ENCODE results near the gene CLEC7A.

Gene CLEC7A

DNA sequence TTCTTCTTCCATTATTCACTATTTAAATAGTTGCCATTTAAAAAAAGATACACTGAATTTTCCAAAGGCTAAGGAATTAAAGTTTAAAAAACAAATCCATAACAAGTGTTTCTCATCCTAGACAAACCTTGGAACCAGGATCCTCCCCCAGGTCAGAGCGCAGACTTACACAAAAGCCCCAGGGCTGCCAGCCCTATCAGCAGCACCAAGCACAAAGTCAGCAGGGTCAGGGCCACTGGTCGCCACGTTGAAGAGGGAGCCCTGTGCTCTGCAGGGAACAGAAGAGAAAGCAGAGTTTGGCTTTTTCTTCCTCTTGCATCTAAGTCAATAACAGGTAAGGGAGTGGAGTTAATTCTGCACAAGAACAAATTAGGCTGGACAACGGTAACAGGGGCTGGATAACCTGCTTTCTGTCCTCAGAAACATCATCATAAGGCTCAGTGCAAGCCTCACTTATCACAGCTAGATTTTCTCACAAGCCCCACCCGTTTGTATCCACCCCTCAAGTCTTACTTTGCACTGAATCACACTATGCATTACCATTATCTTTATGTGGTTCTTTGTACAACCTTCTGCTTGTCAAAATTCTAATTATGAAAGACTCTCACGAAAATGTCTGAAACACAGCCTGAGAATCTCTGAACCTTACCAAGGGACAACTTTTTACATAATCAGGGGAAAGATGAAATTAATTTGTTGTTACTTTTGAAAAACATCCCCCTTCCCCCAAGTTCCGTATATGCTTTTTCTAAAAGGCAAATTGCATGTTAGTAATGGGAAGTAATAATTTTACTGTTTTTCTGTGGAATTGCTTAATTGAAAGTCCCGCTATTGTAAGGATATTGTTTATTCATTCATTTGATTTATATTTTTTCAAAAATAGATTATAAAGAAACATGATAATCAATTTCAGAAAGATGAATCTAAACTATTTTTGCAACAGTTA is 40.8 kb downstream of the CLEC7A start:
- no peak for DNase-seq

DNA sequence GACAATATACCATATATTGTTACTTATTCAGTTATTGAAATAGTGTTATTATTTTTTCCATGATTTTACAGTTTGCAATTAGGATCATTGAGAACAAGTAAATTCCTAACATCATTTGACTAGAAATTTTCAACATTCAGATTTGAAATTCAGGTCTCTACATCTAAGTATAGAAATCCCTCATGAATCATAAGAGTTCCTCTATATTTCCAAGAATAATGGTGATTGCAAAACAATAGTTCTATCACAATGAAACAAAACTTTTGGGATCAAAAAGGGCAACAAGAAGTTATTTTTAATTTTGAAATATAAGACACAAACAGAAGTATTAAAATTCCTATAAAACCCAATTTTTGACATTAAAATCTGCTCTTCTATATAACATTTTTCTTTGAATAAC is 42.0 kb downstream of the CLEC7A start:
- no peak for DNase-seq

DNA sequence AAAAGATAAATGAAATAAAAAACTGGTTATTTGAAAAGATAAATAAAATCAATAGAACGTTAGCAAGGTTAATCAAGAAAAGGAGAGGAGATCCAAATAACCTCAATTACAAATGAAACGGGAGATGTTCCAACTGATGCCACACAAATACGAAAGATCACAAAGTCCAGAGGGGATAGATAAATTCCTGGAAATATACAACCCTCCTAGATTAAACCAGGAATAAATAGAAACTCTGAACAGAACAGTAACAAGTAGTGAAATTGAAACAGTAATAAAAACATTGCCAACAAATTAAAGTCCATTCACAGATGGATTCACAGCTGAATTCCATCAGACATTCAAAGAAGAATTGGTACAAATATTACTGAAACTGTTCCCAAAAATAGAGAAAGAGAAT is 43.6 kb downstream of the CLEC7A start:
- DNase-seq: no peak

DNA sequence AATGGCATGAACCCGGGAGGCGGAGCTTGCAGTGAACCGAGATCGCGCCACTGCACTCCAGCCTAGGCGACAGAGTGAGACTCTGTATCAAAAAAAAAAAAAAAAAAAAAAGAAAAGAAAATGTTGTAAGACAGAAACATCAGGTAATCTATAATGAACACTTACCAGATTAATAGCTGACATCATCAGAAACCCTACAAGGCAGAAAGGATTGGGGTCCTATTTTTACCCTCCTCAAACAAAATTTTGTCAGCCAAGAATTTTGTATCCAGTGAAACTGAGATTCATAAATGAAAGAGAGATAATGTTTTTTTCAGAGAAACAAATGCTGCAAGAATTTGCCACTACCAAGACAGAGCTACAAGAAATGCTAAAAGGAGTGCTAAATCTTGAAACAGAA is 45.3 kb downstream of the CLEC7A start:
- DNase-seq: no peak

DNA sequence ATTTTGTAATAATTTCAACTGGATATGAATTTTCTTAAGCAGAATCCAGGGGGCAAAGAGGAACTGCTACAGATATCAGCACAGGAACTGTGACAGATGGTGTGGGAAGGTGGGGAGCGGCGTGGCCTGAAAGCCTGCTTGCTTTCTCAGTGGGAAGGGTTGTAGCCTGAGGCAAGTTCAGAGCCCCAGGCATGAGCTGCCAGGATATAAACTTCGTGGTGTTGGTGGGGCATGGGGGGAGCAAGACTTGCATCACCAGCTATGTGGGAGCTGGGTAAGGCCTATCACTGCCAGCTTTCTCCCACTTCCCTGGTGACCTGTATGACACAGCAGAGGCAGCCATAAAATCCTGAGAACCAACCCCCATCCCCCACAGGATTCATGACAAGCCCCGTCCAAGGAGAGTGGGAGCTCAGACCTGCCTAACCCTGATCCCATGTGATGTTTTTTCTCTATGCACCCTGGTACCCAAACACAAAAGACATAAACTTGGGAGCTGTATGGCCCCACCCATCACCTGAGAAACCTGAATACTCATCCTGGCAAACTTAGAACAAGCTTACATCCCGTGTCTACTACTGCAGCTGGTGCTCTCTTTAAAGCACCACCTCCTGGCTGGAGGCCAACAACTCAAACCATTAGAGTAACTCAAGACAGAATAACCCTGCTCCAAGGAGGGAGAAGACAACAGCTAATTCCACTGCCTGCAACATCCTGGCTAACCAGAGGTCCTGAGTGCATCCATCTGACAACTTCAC is 47.7 kb downstream of the CLEC7A start:
- DNase-seq: no peak

DNA sequence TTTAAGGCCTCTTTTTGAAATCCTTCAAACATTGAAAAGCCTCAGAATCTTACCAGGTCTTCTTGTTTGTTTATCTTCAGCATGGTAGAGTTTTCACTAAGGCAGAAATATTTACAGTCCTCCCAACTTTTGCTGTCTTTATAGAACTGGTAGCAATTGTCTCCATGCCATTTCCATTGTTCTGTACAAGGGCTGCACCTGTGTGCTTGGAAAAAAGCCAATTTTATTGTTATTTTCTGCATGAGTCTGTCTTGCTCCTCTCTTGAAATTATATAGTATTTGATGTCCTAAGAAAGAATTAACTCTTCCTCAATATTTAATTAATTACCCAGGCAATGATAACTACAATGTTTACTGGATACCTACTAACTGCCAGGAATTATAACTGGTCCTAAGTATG is 54.5 kb downstream of the CLEC7A start:
- no peak for DNase-seq

DNA sequence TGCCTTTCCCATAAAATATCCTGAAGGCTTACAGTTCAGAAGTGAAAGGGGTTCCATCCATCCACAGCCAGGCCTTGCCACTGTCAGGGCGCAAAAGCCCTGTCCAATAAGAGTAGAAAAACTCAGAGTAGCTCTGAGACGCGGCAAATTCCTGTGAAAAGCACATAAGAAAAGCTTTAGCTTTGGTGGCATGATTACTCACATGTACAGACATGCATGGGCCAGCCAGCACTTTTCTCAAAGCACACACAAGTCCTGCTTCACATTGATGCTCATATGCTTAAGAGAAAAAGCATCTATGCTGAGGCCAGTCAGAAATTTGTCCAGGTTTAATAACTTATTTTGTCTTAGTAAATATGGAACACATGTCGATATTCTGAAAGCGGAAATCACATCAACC is 56.7 kb downstream of the CLEC7A start:
- DNase-seq: no peak

DNA sequence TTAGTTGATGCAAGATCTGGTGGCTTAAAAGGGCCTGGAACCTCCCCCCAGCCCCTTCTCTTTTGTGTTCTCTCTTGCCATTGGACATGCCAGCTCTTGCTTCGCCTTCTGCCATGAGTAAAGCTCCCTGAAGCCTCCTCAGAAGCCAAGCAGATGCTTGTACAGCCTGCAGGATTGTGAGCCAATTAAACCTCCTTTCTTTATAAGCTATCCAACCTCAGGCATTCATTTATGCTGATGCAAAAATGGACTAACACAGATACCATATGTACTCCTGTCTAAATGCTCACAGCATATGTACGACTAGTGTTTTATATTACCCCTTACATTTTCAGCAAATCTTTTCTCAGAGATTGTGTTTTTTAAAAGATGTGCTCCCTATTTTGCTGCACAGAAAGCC is 57.9 kb downstream of the CLEC7A start:
- DNase-seq: no peak

DNA sequence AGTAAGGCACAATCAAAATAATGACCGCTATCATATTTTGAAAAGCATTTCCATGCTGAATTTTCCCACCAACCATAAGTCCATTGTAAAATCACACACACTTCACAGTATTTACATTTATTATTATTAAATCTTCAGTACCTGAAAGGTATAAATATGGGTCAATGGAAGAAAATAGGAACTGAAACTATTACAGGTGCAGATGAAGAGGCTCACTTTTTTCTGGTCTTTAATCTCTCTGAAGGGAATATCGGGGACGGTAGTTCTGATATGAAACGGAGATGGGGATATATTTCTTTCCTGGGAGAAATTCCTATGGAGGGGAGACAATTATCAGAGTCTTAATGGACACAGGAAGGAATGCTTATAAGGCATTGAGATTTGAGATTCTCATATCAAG is 59.6 kb downstream of the CLEC7A start:
- DNase-seq: no peak

DNA sequence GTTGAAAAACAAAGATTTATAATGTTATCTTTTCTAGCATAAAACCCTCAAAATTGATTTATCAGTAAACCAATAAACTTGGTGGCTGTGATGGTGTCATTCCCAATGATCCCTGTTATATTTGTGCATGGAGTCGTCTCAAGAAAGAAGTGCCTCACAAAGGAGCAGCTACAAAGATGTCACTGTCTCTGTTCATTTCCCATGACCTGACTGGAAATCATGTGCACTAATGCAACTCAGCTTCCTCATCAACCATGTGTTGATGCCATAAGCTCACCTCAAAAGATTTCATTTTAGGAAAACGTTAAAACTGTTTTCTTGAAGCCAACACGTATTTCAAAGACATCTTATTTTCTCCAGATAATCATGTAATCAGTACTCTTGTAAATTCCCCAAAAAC is 60.0 kb downstream of the CLEC7A start:
- DNase-seq: no peak

DNA sequence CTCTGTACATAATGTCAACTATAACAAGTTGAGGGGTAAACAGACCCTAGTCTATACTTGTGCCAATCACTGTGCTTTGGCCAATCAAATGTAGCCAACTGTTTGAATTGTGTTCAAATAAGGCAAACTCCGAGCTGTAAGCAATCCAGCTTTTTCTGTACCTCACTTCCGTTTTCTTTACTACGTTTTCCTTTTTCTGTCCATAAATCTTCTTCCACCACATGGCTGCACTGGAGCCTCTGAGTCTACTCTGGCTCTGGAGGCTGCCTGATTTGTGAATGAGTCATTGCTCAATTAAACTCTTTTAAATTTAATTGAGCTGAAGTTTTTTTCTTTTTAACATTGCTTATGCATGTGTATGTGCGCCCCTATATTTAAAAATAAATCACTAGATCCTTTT is 60.9 kb downstream of the CLEC7A start:
- DNase-seq: no peak

DNA sequence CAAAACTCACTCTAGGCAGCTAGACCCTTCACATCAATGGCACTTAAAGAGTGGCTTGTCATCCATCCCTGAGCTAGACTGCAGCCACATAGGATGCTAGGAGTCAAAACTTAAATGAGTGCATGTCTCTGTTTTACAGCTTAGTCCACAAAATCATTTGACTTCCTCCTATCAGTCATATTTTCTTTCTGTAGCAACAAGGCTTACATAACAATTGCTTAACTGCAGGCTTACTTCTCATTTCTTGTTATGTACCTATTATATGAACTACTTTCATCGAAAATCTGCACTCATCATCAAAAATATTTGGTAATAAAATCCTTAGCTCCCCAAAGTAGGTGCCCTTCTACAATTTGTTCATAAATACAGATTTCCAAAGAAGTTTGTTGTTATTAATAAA is 61.4 kb downstream of the CLEC7A start:
- no peak for DNase-seq

DNA sequence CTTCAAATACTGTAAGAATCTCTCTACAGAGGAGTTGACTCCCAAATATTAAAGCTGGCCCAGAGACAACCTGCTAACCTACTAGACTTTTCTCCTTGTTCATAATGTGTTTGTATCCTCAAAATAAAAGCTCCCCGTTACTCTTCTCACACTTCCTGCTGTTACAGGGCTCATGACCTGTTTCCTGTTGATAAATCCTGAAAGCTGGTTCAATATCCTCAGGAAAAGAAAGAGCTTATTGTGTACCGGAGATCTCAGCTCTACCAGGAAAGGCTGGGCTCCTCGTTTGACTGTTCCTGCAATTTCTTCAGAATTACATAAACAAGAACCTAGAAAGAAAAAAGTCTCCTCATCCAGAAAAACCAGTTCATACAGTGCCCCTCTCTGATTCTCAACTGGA is 62.1 kb downstream of the CLEC7A start:
- DNase-seq: no peak

DNA sequence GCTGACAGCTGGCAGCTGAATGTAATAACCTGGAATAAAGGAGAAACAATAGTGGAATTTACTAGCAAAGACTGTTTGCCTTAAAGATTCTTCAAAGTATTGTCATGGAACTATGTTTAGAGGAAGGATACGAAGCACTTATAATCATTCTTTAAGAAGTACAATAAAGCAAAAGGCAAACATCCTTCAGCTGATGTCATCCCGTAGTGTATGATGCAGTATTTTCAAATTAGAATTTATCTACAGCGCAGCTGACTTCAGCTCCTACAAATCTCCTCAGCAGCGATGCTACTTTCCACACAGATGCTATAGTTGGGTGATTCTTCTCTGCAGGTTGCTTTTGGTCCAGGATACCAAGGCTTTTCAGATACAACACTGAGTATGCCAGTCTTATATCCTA is 62.7 kb downstream of the CLEC7A start:
- no peak for DNase-seq

Measured in activated CD4-positive, alpha-beta T cell treated with anti-CD3 and anti-CD28 coated beads, Interleukin-2, amount 50 U/mL, for 1 hour (primary cell).